Measurements from ENCODE around the gene RGL4. TPM values are rescaled to one million over a fixed set of nuclear protein-coding genes. Genes with fewer than 3 reads are reported as not detected.

RGL4 gene
- total and polyA plus RNA-seq, 2 experiments from 2014 or later: 0.16 TPM; not detected in 1

- Mint-ChIP-seq H3K27ac (no peak overlapping the region), H3K27me3 (ENCODE audit: insufficient read depth, low read depth, poor library complexity) (no peaks in the 10 kb centered on the region), H3K4me1 (no peaks in the 10 kb centered on the region), H3K9me3 (no peaks in the 10 kb centered on the region), H3K4me3 (no peak overlapping the region), H3K36me3 (ENCODE audit: low read depth) (peaks cover 70% of the 10 kb centered on the region)
- H3K4me1 ChIP-seq (ENCODE audit: insufficient read depth): no peaks in the 10 kb centered on the region
- H3K4me2 ChIP-seq: no peak overlapping the region
- peaks cover 4% of the 10 kb centered on the region; the same call in 1 of the 2 replicates for H3F3A ChIP-seq (replicated peaks; ENCODE audit: low read depth)
- no peak overlapping the region for H2AFZ ChIP-seq
- no peak overlapping the region for H3K27ac ChIP-seq (ENCODE audit: low read depth)
- H3K36me3 ChIP-seq (ENCODE audit: insufficient read depth): peaks cover 64% of the 10 kb centered on the region
- H4K20me1 ChIP-seq (replicated peaks; ENCODE audit: insufficient read depth): peaks cover 39% of the 10 kb centered on the region
- H3K79me2 ChIP-seq (replicated peaks; ENCODE audit: insufficient read depth): peaks cover 21% of the 10 kb centered on the region
- no peaks in the 10 kb centered on the region for H3K27me3 ChIP-seq (ENCODE audit: insufficient read depth)
- ATAC-seq (no peak), DNase-seq (ENCODE audit: low spot score) (no peak)
- H3K4me3 ChIP-seq: no peak overlapping the region
- TF ChIP-seq CTCF (conservative IDR thresholded peaks at IDR 0.05; ENCODE audit: low read depth in 2 of 2) (no peak), ZNF462 (CRISPR knock-in tag; IDR thresholded peaks at IDR 0.05) (no peak), NANOG (IDR thresholded peaks at IDR 0.05; ENCODE audit: borderline replicate concordance) (no peak), EZH2 (IDR thresholded peaks at IDR 0.05; ENCODE audit: low read depth, unreplicated experiment) (no peak), EZH2phosphoT487 (IDR thresholded peaks at IDR 0.05; ENCODE audit: unreplicated experiment) (no peak), ZNF331 (CRISPR knock-in tag; IDR thresholded peaks at IDR 0.05; ENCODE audit: low read depth) (no peak), JUNB (IDR thresholded peaks at IDR 0.05; ENCODE audit: unreplicated experiment) (no peak), ZNF114 (CRISPR knock-in tag; IDR thresholded peaks at IDR 0.05) (no peak), POLR2AphosphoS5 (IDR thresholded peaks at IDR 0.05; ENCODE audit: low read depth) (no peak), REST (IDR thresholded peaks at IDR 0.05; ENCODE audit: unreplicated experiment) (no peak), ETS1 (IDR thresholded peaks at IDR 0.05) (no peak), STAT1 (IDR thresholded peaks at IDR 0.05; ENCODE audit: unreplicated experiment) (no peak)
- H3K9me2 ChIP-seq (ENCODE audit: insufficient read depth): no peaks in the 10 kb centered on the region
Observed at GRCh38 chr22:23708270-23708669, 17.5 kb downstream of the RGL4 start.

Measured in GM23338 (cell line).